LNCAP (cell line): ENCODE measurements around the gene KDM4C.
A peak's percentile ranks its signal among the peaks of the same experiment; 100 is the strongest.

Experiments
- TF ChIP-seq, protein P1 (sequence below): fragments of 450-650 bp; IDR thresholded peaks from 2 replicates; pipeline ENCODE4 v1.5.1; 2017; ENCODE audit warnings: mild to moderate bottlenecking

KDM4C gene

DNA sequence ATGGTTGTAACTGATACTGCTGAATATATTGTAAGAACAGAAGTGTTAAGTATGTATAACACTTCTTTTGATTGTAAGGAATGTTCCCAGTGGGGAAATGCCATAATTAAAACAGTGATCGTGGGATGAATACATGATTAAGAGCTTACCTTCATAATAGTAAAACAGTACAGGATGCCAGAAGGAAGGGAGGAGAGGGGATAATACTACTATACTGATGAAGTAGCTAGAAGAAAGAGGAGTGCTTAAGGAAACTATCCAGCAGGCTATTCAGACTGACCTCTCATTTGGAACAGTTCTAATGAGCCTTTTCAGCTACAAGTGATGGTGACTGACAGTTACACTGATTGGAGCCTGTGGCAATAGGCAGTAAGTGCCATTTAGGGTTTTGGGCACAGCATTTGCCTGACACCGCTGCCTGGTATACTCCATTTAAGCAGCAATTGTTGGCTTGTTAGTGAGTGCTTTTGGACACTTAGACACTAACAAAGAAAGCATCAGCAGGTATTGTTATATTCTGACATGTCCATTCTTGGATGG, 33.8 kb upstream of the KDM4C start:
- TF ChIP-seq, protein P1, sequence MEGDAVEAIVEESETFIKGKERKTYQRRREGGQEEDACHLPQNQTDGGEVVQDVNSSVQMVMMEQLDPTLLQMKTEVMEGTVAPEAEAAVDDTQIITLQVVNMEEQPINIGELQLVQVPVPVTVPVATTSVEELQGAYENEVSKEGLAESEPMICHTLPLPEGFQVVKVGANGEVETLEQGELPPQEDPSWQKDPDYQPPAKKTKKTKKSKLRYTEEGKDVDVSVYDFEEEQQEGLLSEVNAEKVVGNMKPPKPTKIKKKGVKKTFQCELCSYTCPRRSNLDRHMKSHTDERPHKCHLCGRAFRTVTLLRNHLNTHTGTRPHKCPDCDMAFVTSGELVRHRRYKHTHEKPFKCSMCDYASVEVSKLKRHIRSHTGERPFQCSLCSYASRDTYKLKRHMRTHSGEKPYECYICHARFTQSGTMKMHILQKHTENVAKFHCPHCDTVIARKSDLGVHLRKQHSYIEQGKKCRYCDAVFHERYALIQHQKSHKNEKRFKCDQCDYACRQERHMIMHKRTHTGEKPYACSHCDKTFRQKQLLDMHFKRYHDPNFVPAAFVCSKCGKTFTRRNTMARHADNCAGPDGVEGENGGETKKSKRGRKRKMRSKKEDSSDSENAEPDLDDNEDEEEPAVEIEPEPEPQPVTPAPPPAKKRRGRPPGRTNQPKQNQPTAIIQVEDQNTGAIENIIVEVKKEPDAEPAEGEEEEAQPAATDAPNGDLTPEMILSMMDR = no peak

GRCh38 chr9:6733257-6733656, 24.5 kb upstream of the KDM4C start:
- TF ChIP-seq, protein P1 = no peak

GRCh38 chr9:6733831-6734230, 23.9 kb upstream of the KDM4C start:
- TF ChIP-seq, protein P1 = no peak

GRCh38 chr9:6735422-6735821, 22.4 kb upstream of the KDM4C start:
- TF ChIP-seq, protein P1 = no peak

DNA sequence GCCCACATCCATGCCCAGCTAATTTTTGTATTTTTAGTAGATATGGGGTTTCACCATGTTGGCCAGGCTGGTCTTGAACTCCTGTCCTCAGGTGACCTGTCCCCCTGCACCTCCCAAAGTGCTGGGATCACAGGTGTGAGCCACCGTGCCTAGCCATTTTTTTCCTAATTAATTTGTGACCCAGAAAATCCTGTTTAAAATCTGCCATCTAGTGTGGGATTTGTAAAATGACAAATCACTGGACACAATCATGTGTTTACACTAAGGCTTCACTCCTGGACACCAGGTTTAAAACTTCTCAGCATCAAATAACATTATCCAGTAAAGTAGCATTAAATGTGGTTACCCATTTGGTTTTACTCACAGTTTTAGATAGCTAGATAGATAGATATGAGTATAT, 18.6 kb upstream of the KDM4C start:
- TF ChIP-seq, protein P1 = peak; percentile 56; the same call in 1 of the 2 replicates

DNA sequence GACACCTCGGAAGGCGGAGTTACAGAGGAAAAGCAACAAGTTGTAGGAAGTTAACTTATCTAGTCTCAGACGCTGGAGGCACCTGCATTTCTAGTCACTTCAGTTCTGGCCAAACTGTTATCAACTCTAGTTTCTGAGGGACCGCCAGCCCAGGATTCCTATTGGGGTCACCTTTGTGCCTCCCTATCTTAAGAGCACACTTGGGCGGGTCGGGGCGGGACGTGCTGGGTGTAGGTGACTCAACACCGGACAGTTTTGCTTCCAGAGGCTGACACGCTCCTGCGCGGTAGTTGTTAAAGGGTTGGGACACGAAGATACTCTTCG, 679 bp upstream of the KDM4C start:
- TF ChIP-seq, protein P1 = no peak

DNA sequence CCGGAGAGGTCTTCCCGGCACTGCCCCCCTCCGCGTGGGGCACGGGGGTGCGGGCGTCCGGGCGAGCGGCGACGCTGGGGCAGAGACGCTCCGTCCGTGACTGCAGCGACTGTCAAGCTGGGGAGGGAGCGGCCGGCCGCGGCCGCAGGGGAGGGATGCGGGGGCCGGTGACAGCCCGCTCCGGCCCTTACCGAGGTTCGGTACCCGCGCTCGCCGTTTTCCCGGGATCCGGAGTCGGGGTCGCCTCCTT, 400 bp downstream of the KDM4C start:
- TF ChIP-seq, protein P1 = no peak

DNA sequence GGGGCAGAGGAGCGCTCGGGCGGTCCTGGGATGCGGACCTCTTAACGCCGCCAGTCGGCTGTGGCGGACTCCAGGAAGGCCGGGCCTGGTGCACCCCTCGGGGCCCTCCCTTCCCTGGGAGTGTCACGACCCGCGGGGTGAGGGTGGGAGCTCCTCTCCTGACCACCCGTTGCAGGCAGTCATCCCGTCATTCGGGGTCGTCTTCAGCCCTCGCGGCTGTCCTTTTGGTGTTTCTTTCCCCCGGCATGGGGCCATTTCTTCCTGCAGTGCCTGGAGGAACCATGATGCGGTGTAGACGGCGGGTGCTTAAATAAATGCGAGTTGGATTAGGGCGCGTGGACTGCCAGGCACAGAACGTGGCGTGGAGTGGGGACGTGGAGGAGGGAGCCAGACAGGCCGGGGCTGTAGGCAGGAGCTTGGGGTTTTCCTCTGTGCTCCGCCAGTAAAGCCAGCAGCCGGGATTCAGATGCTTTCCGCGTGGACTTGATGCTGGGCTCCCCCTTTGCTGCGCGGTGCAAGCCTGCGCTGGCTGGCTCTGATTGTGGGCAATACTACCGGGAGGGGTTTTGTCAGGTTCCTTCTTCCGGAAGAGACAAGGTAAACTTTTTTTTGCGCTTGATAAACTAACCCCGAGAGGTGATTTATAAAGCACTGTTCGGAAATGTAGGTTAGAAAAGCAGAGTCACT, 868 bp downstream of the KDM4C start:
- TF ChIP-seq, protein P1 = no peak
